Endothelial cell of umbilical vein (primary cell): ENCODE results near the gene KHDRBS1.

ENCODE experiments used
- CTCF ChIP-seq, 2 donors: IDR thresholded peaks; 1 replicate in 1 of 2; 2 replicates in 1 of 2; pipeline ENCODE4 v1.5.1; 2011; ENCODE audit warnings: low read length in 2 of 2, mild to moderate bottlenecking in 2 of 2, moderate library complexity in 2 of 2, control low read depth in 1 of 2, inconsistent platforms in 1 of 2, low read depth in 1 of 2; ENCODE audit not compliant: insufficient read depth in 1 of 2; ENCODE audit errors: extremely low read depth in 1 of 2
- EZH2 ChIP-seq: IDR thresholded peaks from 2 replicates; pipeline ENCODE4 v1.6.1; 2012; ENCODE audit warnings: borderline replicate concordance, low read depth, mild to moderate bottlenecking, moderate library complexity, low read length, inconsistent platforms; ENCODE audit not compliant: severe bottlenecking
- GATA2 ChIP-seq: IDR thresholded peaks from 2 replicates; pipeline ENCODE4 v1.7.0; 2011; ENCODE audit warnings: low read depth, mild to moderate bottlenecking, moderate library complexity, mixed read lengths, low read length; ENCODE audit not compliant: insufficient read length, insufficient read depth
- JUN ChIP-seq: IDR thresholded peaks from 2 replicates; pipeline ENCODE4 v1.6.1; 2011; ENCODE audit warnings: borderline replicate concordance, low read depth; ENCODE audit not compliant: insufficient read length, insufficient read depth
- MAX ChIP-seq: IDR thresholded peaks from 2 replicates; pipeline ENCODE4 v1.6.1; 2011; ENCODE audit not compliant: insufficient read depth, insufficient read length
- POLR2A ChIP-seq: IDR thresholded peaks from 2 replicates; pipeline ENCODE4 v1.6.1; 2012; ENCODE audit warnings: low read depth, mild to moderate bottlenecking, control low read depth, low read length
- POLR2AphosphoS5 ChIP-seq: IDR thresholded peaks from 2 replicates; pipeline ENCODE4 v1.6.1; 2012; ENCODE audit warnings: low read depth, mild to moderate bottlenecking, control low read depth, low read length, moderate library complexity; ENCODE audit not compliant: insufficient read depth

- TF ChIP-seq CTCF (IDR thresholded peaks at IDR 0.05; ENCODE audit: extremely low read depth in 1 of 2, insufficient read depth in 1 of 2, low read depth in 1 of 2, low read length in 2 of 2) (peak; percentile 4 to 40), EZH2 (no peak), GATA2 (no peak), MAX (no peak), POLR2AphosphoS5 (no peak), POLR2A (no peak), JUN (no peak)
Observed at GRCh38 chr1:32073299-32074229, 59.9 kb downstream of the KHDRBS1 start.
